Prostate gland (tissue), 2 donors: ENCODE measurements around the gene MIER2.

Experiments
- POLR2A ChIP-seq: fragments of 450-650 bp; IDR thresholded peaks from one replicate; pipeline ENCODE4 v1.6.1; 2016; ENCODE audit warnings: antibody characterized with exemption, mild to moderate bottlenecking
- TF ChIP-seq, protein P1 (sequence below), 4 experiments: fragments of 200-600 bp in 2 of 4; fragments of 450-650 bp in 2 of 4; sonication (generic) in 2 of 4; IDR thresholded peaks; 1 replicate in 3 of 4; 2 replicates in 1 of 4; pipeline ENCODE4 v1.5.1; 2016 to 2019; ENCODE audit warnings: antibody characterized with exemption in 4 of 4, mild to moderate bottlenecking in 2 of 4, moderate library complexity in 2 of 4

GRCh38 chr19:362154-362553 lies 17.6 kb upstream of the MIER2 start:
- TF ChIP-seq, protein P1, sequence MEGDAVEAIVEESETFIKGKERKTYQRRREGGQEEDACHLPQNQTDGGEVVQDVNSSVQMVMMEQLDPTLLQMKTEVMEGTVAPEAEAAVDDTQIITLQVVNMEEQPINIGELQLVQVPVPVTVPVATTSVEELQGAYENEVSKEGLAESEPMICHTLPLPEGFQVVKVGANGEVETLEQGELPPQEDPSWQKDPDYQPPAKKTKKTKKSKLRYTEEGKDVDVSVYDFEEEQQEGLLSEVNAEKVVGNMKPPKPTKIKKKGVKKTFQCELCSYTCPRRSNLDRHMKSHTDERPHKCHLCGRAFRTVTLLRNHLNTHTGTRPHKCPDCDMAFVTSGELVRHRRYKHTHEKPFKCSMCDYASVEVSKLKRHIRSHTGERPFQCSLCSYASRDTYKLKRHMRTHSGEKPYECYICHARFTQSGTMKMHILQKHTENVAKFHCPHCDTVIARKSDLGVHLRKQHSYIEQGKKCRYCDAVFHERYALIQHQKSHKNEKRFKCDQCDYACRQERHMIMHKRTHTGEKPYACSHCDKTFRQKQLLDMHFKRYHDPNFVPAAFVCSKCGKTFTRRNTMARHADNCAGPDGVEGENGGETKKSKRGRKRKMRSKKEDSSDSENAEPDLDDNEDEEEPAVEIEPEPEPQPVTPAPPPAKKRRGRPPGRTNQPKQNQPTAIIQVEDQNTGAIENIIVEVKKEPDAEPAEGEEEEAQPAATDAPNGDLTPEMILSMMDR (IDR thresholded peaks at IDR 0.05) = no peak
- TF ChIP-seq POLR2A = no peak
